Stimulated activated CD8-positive, alpha-beta memory T cell treated with anti-CD3 and anti-CD28 coated beads, Interleukin-4, amount 100 ng/mL, for 4 hours (primary cell): ENCODE results near the gene CMBL.
"Not testable (repeated sequence)": the region's sequence is repeated elsewhere in the genome, so short reads cannot be mapped to it uniquely, and the experiment has no call there.

Experiments used
- DNase-seq, 2 donors: peaks; one replicate each; pipeline ENCODE4 v3.0.0-alpha.2; 2020; ENCODE audit warnings: low read depth in 2 of 2, low spot score in 1 of 2

Gene CMBL

DNA sequence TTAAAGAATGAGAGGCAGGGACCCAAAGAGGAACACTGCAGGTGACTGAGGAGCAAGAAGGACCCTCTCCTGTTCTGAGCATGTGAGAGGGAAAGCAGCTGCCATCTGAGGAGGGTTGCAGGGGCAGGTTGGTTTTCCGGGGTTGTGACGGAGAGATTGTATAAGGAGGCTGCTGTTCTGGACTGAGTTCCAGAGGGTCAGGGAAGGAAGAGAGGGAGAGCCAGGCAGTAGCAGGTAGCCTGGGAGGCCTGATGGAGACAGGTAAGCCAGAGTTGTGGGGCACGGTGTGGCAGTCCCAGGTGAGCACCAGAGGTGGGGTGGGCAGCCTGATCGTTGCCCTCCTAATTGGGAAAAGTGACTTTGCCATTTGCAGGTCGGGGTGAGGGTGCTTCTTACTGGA is 47.8 kb downstream of the CMBL start:
- no peak for DNase-seq

- DNase-seq: no peak
Measured at GRCh38 chr5:10257870-10258269, 49.8 kb downstream of the CMBL start.

DNA sequence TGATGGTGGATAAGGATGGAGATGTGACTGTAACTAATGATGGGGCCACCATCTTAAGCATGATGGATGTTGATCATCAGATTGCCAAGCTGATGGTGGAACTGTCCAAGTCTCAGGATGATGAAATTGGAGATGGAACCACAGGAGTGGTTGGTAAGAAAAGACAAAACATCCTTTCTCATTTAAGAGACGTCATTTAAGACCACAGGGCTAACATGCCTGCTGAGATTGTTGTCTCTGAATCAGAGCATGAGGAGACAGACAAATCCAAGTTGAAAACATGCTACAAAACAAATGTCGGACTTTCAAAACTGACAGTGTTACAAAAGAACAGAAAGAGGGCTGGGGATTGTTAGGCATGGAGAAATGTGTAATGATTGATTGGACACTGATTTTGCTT is 53.0 kb downstream of the CMBL start:
- no peak for DNase-seq

DNA sequence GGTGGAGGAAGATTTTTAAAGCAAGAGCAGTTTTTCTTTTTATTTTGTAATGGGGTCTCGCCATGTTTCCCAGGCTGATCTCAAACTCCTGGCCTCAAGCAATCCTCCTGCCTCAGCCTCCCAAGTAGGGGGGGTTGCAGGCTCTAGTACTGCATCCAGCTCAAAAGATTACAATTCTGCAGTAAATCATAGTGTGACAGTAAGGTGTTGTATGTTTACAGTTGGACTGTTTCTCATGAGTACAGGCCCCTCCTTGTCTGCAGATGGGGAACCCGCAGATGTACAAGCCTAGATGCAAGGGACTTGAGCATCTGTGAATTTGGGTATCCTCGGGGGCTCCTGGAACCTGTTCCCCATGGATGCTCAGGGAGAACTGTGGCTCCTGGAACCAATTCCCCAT is 54.3 kb downstream of the CMBL start:
- no peak for DNase-seq

- no peak for DNase-seq
Measured at GRCh38 chr5:10251405-10251804, 56.3 kb downstream of the CMBL start.

DNA sequence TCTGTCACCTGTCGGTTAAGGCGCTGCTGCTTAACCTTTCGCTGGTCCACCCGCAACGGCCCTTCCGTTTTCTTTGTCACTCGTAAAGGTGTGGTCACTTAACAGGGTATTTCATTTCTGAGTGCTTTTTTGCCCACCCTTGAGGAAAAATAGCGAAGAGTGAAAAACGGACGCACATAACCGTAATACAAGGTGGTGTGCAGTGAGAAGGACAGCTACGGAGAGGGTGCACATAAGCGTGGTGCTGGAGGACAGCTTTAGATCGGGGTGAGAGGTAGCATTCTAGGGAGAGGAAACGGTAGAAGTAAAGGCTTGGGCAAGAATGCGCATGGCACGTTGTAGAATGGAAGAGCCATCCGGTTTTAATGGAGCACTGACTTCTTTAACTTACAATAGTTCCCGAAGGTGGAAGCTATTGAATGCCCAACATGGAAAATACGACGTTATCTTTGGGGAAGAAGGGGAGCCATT is 56.9 kb downstream of the CMBL start:
- no peak for DNase-seq

DNA sequence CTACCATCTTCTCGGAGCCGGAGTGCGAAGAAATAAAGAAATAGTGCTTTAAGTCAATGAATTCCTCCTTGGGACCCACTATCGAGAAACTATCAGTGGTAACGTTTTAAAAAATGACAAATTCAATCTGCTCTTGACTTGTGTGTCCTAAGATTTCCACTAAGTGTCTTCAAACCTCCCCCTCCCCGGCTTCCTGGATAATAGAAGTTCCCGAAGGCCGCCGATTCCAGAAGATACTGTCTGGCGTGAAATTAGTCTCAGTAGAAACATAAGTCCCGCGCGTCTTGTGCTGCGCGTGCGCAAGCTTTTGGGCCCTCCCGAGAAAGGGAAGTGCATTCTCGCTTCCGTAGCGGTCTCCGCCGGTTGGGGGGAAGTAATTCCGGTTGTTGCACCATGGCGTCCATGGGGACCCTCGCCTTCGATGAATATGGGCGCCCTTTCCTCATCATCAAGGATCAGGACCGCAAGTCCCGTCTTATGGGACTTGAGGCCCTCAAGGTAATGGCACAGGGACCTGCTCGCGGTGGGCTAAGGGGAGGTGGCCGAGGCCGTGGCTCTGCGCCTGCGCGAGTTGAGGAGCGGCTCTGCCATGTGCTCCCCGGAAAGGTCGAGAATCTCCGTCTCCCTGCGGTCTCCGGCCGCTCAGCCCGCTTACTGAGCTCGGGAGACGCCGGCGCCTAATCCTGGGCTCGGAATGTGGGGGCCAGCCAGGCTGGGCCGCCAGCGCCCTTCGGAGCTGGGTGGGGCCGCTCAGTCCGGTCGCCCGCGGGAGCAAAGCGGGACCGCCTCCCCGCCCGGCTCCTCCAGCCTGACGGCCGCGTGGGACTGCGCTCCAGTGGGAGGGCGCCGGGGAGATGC is 57.5 kb downstream of the CMBL start, which contains the start of gene CCT5:
Gene CCT5, plus strand, starts transcription at position 333 of the 858 bp plus-strand sequence. Its CDS starts 61 bp downstream, at position 394.
- peak; percentile 72 to 82 for DNase-seq

- no peak for DNase-seq
Measured at GRCh38 chr5:10248378-10249260, 59.1 kb downstream of the CMBL start.

- DNase-seq: not testable (repeated sequence)
Measured at GRCh38 chr5:10247217-10247616, 60.5 kb downstream of the CMBL start.

DNA sequence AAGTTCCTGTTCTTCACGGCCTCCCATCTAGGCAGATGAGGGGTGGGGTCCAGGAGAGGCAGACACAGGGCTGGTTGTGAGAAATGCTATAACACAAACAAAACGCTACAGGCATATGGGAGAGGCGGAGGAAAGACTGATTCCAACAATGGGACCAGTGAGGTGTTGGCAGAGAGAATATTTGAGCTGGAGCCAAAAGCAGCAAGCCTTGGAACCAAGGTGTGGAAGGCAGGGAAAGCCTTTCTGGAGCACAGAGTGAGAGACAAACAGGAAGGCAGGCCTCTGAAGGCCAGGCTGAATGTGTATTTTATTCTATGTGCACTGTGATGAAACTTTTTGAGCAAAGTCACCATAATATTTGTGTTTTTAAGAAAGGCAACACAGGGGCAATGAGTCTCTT is 60.9 kb downstream of the CMBL start:
- DNase-seq: no peak

DNA sequence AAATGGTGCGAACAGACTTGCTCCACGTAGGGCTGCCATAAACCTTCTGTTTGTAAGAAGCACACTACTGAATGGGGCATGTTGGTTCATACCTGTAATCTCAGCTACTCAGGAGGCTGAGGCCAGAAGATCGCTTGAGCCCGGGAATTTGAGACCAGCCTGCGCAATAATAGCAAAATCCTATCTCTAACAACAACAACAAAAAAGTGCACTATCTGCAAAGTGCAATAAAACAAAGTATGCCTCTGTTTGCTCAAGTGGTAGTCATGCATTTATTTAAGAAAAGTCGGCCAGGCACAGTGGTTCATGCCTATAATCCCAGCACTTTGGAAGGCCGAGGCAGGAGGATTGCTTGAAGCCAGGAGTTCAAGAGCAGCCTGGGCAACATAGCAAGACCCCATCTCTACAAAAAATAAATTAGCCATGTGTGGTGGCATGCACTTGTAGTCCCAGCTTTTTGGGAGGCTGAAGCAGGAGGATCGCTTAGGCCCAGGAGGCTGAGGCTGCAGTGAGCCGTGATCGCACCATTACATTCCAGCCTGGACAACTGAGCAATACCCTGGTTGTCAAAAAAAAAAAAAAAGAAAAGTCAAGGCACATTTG is 63.3 kb downstream of the CMBL start:
- no peak for DNase-seq

DNA sequence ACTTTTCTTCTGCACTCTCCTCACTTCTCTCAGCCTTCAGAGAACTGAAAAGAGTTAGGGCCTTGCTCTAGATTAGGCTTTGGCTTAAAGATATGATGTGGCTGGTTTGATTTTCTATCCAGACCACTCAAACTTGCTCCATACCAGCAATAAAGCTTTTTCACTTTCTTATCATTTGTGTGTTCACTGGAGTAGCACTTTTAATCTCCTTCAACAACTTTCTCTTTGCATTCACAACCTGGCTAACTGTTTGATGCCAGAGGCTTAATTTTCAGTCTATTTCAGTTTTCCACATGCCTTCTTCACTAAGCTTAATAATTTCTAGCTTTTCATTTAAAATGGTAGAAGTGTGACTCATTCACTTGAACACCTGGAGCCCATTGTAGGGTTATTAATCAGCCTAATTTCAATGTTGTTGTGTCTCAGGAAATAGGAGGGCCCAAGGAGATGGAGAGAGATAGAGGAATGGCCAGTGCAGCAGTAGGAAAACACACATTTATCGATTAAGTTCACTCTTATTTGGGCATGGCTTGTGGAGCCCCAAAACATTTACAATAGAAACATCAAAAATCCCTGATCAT is 64.0 kb downstream of the CMBL start:
- no peak for DNase-seq

GRCh38 chr5:10235350-10235749 is 72.4 kb downstream of the CMBL start:
- no peak for DNase-seq

GRCh38 chr5:10233505-10233904 is 74.2 kb downstream of the CMBL start:
- DNase-seq: no peak

- DNase-seq: no peak
Measured at GRCh38 chr5:10233011-10233410, 74.7 kb downstream of the CMBL start.

DNA sequence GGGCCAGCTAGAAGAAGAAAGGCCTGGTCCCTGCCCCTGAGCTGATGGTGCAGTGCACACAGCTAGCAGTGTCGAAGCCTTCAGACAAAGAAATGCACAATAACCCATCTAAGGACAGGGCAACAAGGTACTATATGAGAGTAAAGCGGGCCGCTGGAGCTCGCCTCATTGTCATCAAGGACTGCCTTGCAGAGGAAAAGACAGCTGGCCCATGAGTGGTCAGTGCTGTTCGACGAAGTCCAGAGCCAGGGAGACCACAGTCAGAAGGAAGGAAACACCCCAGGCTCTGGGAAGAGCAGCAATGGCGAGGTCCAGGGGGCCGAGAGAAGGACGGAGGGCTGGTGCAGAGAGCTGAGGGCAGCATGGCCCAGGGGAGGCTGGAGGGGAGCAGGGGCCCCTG is 75.3 kb downstream of the CMBL start:
- no peak for DNase-seq

DNA sequence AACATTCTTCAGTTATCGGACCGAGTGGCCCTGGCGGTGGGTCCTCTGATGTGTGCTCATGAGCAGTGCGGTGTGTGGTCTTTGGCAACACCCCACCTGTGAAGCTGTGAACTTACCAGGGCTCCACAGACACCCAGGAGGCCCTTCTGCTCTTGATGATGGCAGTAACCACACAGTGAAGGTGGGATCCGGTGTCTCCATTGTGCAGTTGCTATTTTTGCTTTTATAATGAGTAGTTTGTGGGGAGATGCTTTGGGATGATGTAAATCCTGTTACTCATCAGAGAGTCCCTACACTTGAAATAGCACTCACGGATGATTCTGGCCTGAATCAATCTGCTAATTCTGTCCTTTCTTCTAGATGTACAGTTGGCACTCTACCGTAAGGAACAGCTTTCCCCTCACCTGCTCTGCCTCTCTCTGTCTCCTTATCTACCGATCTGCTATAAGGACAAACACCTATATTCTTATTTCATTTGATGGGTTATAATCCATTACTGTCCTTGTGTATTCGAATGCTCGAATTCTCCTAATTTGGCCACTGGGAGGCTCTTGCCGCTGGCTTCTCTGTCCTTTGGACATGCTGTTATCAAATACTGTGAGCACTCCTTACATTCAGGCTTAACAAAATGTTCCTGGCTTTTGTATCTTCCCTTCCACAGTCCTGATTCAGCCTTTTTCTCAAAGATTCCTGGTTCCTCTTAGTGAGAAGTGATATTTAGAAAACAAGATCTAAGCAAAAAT is 78.2 kb downstream of the CMBL start:
- no peak for DNase-seq

DNA sequence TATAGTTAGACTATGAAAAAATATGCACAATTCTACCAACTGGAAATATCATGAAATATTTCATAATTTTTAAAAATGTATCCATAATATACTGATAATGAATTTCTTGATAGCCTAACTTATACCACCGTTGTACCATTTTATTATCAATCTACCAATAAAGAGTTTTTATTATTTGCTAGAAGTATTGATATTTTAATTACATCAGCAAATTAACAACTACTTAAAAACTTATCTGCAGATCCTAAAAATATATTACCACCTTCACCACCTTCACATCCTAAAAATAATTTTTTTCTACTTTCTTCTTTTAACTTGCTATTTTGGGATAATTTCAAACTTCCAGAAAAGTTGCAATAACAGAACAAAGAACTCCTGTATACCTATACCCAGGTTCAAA is 79.4 kb downstream of the CMBL start:
- no peak for DNase-seq
